A549 (cell line): ENCODE measurements around the gene STAT5B.

Experiments
- BHLHE40 ChIP-seq: IDR thresholded peaks from 2 replicates; pipeline ENCODE4 v1.6.1; 2012; ENCODE audit warnings: low read depth, low read length, inconsistent platforms
- JUN ChIP-seq, 2 experiments: fragments of >200 bp; sonication (Bioruptor Twin); formaldehyde crosslinking; IDR thresholded peaks; 2 replicates in 1 of 2; 3 replicates in 1 of 2; pipeline ENCODE4 v1.6.1; 2016 to 2017
- JUNB ChIP-seq: fragments of >200 bp; sonication (Bioruptor Twin); formaldehyde crosslinking; IDR thresholded peaks from 2 replicates; pipeline ENCODE4 v1.6.1; 2016
- POLR2A ChIP-seq: IDR thresholded peaks from 2 replicates; pipeline ENCODE4 v1.6.1; 2012; ENCODE audit warnings: mild to moderate bottlenecking, low read length
- RNF2 ChIP-seq: fragments of 200-600 bp; sonication (generic); IDR thresholded peaks from 2 replicates; pipeline ENCODE4 v1.6.1; 2016; ENCODE audit warnings: low read depth, mild to moderate bottlenecking, antibody characterized with exemption, moderate library complexity, borderline replicate concordance
- TF ChIP-seq, protein P1 (sequence below): fragments of >200 bp; sonication (Bioruptor Twin); formaldehyde crosslinking; IDR thresholded peaks from 3 replicates; pipeline ENCODE4 v1.5.1; 2016

- TF ChIP-seq, protein P1, sequence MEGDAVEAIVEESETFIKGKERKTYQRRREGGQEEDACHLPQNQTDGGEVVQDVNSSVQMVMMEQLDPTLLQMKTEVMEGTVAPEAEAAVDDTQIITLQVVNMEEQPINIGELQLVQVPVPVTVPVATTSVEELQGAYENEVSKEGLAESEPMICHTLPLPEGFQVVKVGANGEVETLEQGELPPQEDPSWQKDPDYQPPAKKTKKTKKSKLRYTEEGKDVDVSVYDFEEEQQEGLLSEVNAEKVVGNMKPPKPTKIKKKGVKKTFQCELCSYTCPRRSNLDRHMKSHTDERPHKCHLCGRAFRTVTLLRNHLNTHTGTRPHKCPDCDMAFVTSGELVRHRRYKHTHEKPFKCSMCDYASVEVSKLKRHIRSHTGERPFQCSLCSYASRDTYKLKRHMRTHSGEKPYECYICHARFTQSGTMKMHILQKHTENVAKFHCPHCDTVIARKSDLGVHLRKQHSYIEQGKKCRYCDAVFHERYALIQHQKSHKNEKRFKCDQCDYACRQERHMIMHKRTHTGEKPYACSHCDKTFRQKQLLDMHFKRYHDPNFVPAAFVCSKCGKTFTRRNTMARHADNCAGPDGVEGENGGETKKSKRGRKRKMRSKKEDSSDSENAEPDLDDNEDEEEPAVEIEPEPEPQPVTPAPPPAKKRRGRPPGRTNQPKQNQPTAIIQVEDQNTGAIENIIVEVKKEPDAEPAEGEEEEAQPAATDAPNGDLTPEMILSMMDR, result no peak
- TF ChIP-seq BHLHE40 (no peak), JUNB (no peak), POLR2A (no peak), RNF2 (no peak), JUN (IDR thresholded peaks at IDR 0.05) (no peak)
Observed at GRCh38 chr17:42323268-42323773, 47.1 kb upstream of the STAT5B start.
